ENCODE data around the gene SPPL2C. TPM values are rescaled to one million over a fixed set of nuclear protein-coding genes. Genes with fewer than 3 reads are reported as not detected.

SPPL2C gene
- total and polyA plus RNA-seq, 10 of the 15 experiments (the other 5 are each of a cell fraction or from before 2014, with no cell fraction given) = not detected

GRCh38 chr17:45895304-45895968, 50.8 kb downstream of the SPPL2C start:
- ChIA-PET CTCF (no interaction called here), RAD21 (ENCODE audit: unreplicated experiment) (no interaction called here), SMC1A (ENCODE audit: uncharacterized antibody, unreplicated experiment) (no interaction called here), POLR2A (no interaction called here)
- FAIRE-seq = no peak
- intact Hi-C loops (cut with micrococcal nuclease; ENCODE audit: unreplicated experiment) = no loop called here
- no peaks in the 10 kb centered on the region for H3K79me2 ChIP-seq (ENCODE audit: control insufficient read depth, insufficient read depth, low read length)
- in situ Hi-C loops (cut with MboI) = no loop called here
- no TSS peak for BruUV-seq (replicated peaks)
- peaks cover 15 to 23% of the 10 kb centered on the region in 2 experiments for H3K27me3 ChIP-seq (replicated peaks in 1 of 2; ENCODE audit: control insufficient read depth in 2 of 2, insufficient read depth in 2 of 2, low read length in 1 of 2)
- TF ChIP-seq MEF2A (IDR thresholded peaks at IDR 0.05; ENCODE audit: insufficient read depth, low read depth, low read length) (no peak), HDAC6 (IDR thresholded peaks at IDR 0.05; ENCODE audit: unreplicated experiment) (peak; percentile 98), HDAC2 (IDR thresholded peaks at IDR 0.05) (peak; percentile 94), PKNOX1 (IDR thresholded peaks at IDR 0.05) (no peak)
- no peaks in the 10 kb centered on the region for H3K9me3 ChIP-seq (replicated peaks; ENCODE audit: control insufficient read depth, insufficient read depth, low read length)
- DNase-seq (ENCODE audit: low read depth, low spot score) = no peak
- 4% methylated on average over 55 of the region's 63 CpGs for WGBS (ENCODE audit: insufficient coverage, insufficient replicate concordance, low lambda C conversion rate, missing lambda C conversion rate)
- H2AFZ ChIP-seq (ENCODE audit: control insufficient read depth, low read depth, low read length) = no peak overlapping the region
- no peaks in the 10 kb centered on the region for H4K20me1 ChIP-seq (ENCODE audit: control insufficient read depth, insufficient read depth)
- H3K4me1 ChIP-seq (ENCODE audit: control insufficient read depth, insufficient read depth, low read length) = no peaks in the 10 kb centered on the region
- peak overlapping the region; percentile 82; the same call in 1 of the 2 replicates for H3K4me3 ChIP-seq
- H3K36me3 ChIP-seq (ENCODE audit: control insufficient read depth in 2 of 2, insufficient read depth in 2 of 2, low read length in 1 of 2) = no peaks in the 10 kb centered on the region
- H3K27ac ChIP-seq (ENCODE audit: control insufficient read depth, insufficient read depth) = no peak overlapping the region
- peak overlapping the region; percentile 48 for H3K4me2 ChIP-seq (ENCODE audit: control insufficient read depth, insufficient read depth)
- no peak overlapping the region for H3K9ac ChIP-seq (ENCODE audit: control insufficient read depth, insufficient read depth, low read length)
- no peak for ATAC-seq

- POLR2A ChIA-PET = no interaction called here
- Histone ChIP-seq H3K9me3 (replicated peaks; ENCODE audit: control insufficient read depth, insufficient read depth, low read length) (no peaks in the 10 kb centered on the region), H3K4me3 (no peak overlapping the region), H3K36me3 (ENCODE audit: control insufficient read depth in 2 of 2, insufficient read depth in 2 of 2, low read length in 1 of 2) (no peaks in the 10 kb centered on the region), H3K27me3 (replicated peaks in 1 of 2; ENCODE audit: control insufficient read depth in 2 of 2, insufficient read depth in 2 of 2, low read length in 1 of 2) (peaks cover 15 to 23% of the 10 kb centered on the region in 2 experiments), H2AFZ (ENCODE audit: control insufficient read depth, low read depth, low read length) (no peak overlapping the region), H3K4me2 (ENCODE audit: control insufficient read depth, insufficient read depth) (no peak overlapping the region), H4K20me1 (ENCODE audit: control insufficient read depth, insufficient read depth) (no peaks in the 10 kb centered on the region), H3K4me1 (ENCODE audit: control insufficient read depth, insufficient read depth, low read length) (no peaks in the 10 kb centered on the region), H3K27ac (ENCODE audit: control insufficient read depth, insufficient read depth) (no peak overlapping the region), H3K9ac (ENCODE audit: control insufficient read depth, insufficient read depth, low read length) (no peak overlapping the region), H3K79me2 (ENCODE audit: control insufficient read depth, insufficient read depth, low read length) (no peaks in the 10 kb centered on the region)
- BruUV-seq (replicated peaks) = no TSS peak
- RAD21 ChIA-PET (ENCODE audit: unreplicated experiment) = no interaction called here
- DNase-seq (ENCODE audit: low read depth, low spot score) (no peak), ATAC-seq (no peak), FAIRE-seq (no peak)
- CTCF ChIA-PET = no interaction called here
- intact Hi-C loops (cut with micrococcal nuclease; ENCODE audit: unreplicated experiment) (no loop called here), in situ Hi-C loops (cut with MboI) (no loop called here)
- SMC1A ChIA-PET (ENCODE audit: uncharacterized antibody, unreplicated experiment) = no interaction called here
- 25% methylated on average over 55 of the region's 55 CpGs for WGBS (ENCODE audit: insufficient coverage, insufficient replicate concordance, low lambda C conversion rate, missing lambda C conversion rate)
- TF ChIP-seq BACH1 (IDR thresholded peaks at IDR 0.05; ENCODE audit: borderline replicate concordance) (no peak), TCF12 (IDR thresholded peaks at IDR 0.05; ENCODE audit: low read depth, low read length) (no peak), NR2F1 (conservative IDR thresholded peaks at IDR 0.05) (no peak), POLR2A (IDR thresholded peaks at IDR 0.05; ENCODE audit: low read depth, low read length) (no peak), NFYA (IDR thresholded peaks at IDR 0.05; ENCODE audit: borderline replicate concordance, low read depth, low read length) (no peak), ZBED1 (IDR thresholded peaks at IDR 0.05; ENCODE audit: borderline replicate concordance) (no peak), EGR1 (IDR thresholded peaks at IDR 0.05; ENCODE audit: borderline replicate concordance in 1 of 2, low read depth in 2 of 2, low read length in 2 of 2) (no peak), SMC3 (IDR thresholded peaks at IDR 0.05; ENCODE audit: borderline replicate concordance, low read length) (no peak), SIX5 (IDR thresholded peaks at IDR 0.05; ENCODE audit: low read depth, low read length, severe bottlenecking) (no peak), CTCF (IDR thresholded peaks at IDR 0.05 in 2 of 3, conservative IDR thresholded peaks at IDR 0.05 in 1 of 3; ENCODE audit: control insufficient read depth in 2 of 3, extremely low read depth in 1 of 3, insufficient read depth in 1 of 3, low read depth in 3 of 3, low read length in 3 of 3) (no peak), DPF2 (IDR thresholded peaks at IDR 0.05) (no peak)
These were observed 51.5 kb downstream of the SPPL2C start for GRCh38 chr17:45895969-45896785.
